Measurements from ENCODE around the gene ATOH7. TPM values are rescaled to one million over a fixed set of nuclear protein-coding genes. Genes with fewer than 3 reads are reported as not detected.

Gene ATOH7
- total RNA-seq, 2 donors from 2014 or later: not detected

- no peak for ATAC-seq
- DNase-seq: no peak
- intact Hi-C loops (cut with DNase I): no loop called here
These were observed 7.8 kb upstream of the ATOH7 start for GRCh38 chr10:68239596-68240150.

DNA sequence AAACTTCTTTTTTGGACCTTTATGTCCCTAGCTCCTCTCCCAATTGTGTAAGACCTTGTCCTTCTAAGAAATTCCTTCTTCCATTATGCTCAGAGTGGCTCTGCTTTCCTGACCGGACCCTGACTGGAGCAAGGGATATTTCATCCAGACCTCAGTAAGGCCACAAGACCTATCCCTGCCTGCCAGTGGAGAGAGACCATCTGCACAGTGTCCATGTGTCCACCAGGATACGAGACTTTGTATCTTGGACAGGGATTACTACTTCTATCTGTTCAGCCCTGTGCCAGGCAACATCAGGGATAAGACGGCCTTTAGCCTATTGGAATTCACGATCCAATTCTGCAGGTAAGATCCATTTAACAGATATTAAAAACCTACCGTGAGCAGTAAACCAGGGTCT, 7.2 kb upstream of the ATOH7 start:
- ATAC-seq (no peak), DNase-seq (no peak)
- intact Hi-C loops (cut with DNase I): no loop called here

DNA sequence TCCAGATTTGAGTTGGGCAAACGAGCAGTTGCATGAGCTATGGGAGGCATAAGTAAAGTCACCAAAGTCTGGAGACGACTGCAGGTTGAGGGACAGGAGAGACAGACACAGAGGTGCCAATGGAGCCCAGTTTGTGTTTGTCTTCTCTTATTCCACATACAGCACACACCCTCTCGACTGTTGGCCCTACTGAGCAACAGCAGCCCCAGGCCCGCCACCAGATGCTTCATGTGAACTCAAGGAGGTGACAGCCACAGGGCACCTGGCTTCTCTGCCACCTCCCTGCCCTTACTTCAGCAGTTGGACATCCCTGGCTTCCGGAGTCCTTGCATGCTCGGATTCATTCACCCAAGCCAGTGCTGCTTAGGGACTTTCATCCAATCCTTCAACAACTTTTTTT, 6.5 kb upstream of the ATOH7 start:
- intact Hi-C loops (cut with DNase I): no loop called here
- ATAC-seq: no peak
- DNase-seq: no peak

DNA sequence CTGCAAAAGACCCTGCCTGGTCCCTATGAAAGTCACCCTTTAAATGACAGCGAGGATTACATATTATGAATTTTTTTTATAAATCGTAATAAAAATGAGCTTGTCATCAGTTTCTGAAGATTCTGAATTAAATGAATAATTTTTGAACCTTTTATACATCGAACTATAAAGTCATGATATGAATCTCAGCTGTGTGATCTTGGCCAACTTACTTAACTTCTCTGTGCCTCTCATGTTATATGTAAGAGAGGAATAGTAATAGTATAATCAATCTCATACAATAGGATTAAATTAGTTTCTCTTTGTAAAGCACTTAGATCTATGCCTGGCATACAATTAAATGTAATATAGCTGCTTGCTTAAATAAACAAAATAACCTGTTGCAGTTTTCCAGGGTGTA, 5.3 kb upstream of the ATOH7 start:
- intact Hi-C loops (cut with DNase I): no loop called here
- ATAC-seq (no peak), DNase-seq (no peak)

GRCh38 chr10:68235581-68235980, 3.7 kb upstream of the ATOH7 start:
- intact Hi-C loops (cut with DNase I): no loop called here
- DNase-seq: no peak
- no peak for ATAC-seq

- intact Hi-C loops (cut with DNase I): no loop called here
- DNase-seq (no peak), ATAC-seq (no peak)
These were observed 3.2 kb upstream of the ATOH7 start for GRCh38 chr10:68235111-68235510.

DNA sequence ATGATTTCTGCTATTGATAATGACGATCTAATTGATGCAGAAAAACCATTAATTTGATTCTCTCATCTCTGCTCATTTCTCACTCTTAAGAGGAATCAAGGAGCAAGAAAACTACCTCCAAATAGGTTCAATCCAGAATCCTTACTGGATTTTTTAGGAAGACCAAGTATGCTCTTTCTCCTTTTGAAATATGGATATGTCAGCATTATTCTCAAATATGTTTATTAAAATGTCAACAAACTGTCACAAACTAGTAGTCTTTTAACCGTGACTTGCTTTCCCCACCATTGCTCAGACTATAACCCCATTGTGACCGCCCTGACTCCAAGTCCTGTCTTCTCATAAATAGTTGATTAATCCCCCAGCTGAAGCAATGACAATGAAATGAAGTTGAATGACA, 1.1 kb upstream of the ATOH7 start:
- intact Hi-C loops (cut with DNase I): loop anchor here in 1 of 2 donors (5.0 kb wide), 1 partner anchor 69 kb away; no protein-coding TSS in a partner anchor
- no peak for DNase-seq
- ATAC-seq: no peak

- intact Hi-C loops (cut with DNase I): loop anchor here in 1 of 2 donors (5.0 kb wide), 1 partner anchor 71 kb away; no protein-coding TSS in a partner anchor
- peak; percentile 60 for DNase-seq
- peak; percentile 98 to 99 for ATAC-seq
These were observed 652 bp downstream of the ATOH7 start for GRCh38 chr10:68231106-68231816.

GRCh38 chr10:68230268-68230667, 1.6 kb downstream of the ATOH7 start:
- ATAC-seq (no peak), DNase-seq (no peak)
- intact Hi-C loops (cut with DNase I): loop anchor here in 1 of 2 donors (5.0 kb wide), 1 partner anchor 72 kb away; no protein-coding TSS in a partner anchor

GRCh38 chr10:68224810-68225209, 7.1 kb downstream of the ATOH7 start:
- DNase-seq: no peak
- ATAC-seq: no peak
- intact Hi-C loops (cut with DNase I): no loop called here

DNA sequence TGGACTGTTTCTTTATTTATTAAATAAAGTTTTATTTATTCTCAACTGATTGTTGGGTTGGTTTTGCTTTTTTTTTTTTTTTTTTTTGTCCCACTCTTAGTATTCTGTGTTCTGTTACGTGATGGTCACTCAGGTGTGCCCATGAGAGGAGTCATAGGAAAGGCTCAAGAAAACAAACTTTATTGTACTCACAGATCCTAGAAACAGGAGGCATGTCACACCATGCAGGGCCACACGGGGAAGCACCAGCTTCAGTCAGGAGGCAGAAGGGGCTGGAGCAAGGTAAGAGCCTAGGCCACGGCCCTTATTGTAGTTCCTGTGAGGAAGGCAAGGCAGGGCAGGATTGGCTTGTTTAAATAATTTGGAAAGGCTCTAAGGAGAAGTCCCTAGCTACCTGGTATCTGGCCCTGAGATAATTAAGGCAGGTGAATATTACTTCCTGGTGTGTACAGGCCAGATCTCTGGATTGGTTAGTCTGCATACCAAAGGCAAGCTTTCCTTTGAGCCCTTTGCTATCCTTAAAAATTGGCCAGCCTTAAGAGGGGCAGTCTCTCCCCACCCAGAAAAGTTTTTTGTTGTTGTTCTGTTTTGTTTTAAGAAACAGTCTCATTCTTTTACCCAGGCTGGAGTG, 8.3 kb downstream of the ATOH7 start:
- no peak for ATAC-seq

DNA sequence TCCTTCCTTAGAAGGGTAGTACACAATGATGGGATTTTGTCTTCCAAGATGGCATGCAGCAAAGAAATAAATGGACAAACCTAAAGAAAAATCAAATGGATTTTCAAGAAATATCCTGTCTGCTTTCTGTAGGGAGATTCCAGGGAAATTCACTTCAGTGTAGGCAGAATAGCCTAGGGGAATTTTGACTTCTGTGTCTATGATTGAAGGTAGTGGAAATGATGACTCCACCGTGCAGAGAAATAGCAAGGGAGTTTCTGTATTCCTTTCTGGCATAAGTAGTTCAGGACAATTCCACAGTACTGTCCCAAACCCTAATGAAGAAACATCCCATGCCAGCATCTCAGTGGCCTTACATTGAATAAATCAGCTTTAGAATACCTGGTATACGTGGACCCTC, 9.5 kb downstream of the ATOH7 start:
- ATAC-seq: no peak
- DNase-seq: no peak

More for the DNA sequence above, 8.3 kb downstream of the ATOH7 start:
- DNase-seq: no peak
- intact Hi-C loops (cut with DNase I): no loop called here

GRCh38 chr10:68221196-68221595, 10.7 kb downstream of the ATOH7 start:
- DNase-seq (no peak), ATAC-seq (no peak)
- intact Hi-C loops (cut with DNase I): no loop called here

More for the DNA sequence above, 9.5 kb downstream of the ATOH7 start:
- intact Hi-C loops (cut with DNase I): no loop called here

GRCh38 chr10:68218786-68219185, 13.1 kb downstream of the ATOH7 start:
- ATAC-seq (no peak), DNase-seq (no peak)
- intact Hi-C loops (cut with DNase I): loop anchor here in 1 of 2 donors (10.0 kb wide), 1 partner anchor 86 kb away; no protein-coding TSS in a partner anchor

GRCh38 chr10:68212721-68213352, 19.1 kb downstream of the ATOH7 start:
- no peak for ATAC-seq
- DNase-seq: no peak
- intact Hi-C loops (cut with DNase I): loop anchor here (5.0 to 10.0 kb wide), 2 partner anchors 89 to 92 kb away; no protein-coding TSS in a partner anchor

- intact Hi-C loops (cut with DNase I): loop anchor here (5.0 to 10.0 kb wide), 2 partner anchors 91 to 93 kb away; no protein-coding TSS in a partner anchor
- ATAC-seq (peak in 1 of 2 donors; percentile 30), DNase-seq (no peak)
These were observed 20.2 kb downstream of the ATOH7 start for GRCh38 chr10:68211669-68212068.

DNA sequence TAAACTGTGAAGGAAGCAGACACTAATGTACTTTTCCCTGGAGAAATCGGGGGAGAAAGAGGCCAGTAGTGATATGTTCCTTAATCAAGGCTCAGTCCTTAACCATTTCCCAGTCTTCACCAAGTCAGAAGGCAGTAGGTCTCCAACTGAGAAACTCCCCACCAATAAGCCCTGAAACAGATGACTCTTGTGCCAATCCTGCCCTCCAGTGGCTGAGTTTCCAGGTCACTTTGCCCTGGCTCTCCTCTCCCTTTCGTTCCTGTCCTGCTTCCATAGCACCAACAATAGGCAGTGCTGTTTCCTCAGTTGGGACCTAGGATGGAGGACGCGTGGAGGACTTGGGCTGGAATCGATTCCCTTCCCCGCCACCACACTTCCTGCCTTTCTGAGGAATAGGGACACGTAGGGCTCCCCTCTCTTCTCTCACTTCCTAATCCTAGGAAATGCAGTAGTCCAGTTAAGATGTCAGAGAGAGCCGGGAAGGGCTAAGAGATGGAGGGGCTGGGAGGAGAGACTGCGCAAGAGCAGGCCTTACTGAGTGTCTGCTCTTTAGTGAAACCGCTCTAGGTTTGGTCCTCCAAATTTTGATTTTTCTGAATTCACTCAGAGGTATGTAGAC, 23.4 kb downstream of the ATOH7 start:
- no peak for DNase-seq
- intact Hi-C loops (cut with DNase I): no loop called here
- peak in 1 of 2 donors; percentile 41 for ATAC-seq

GRCh38 chr10:68202960-68203353, 29.0 kb downstream of the ATOH7 start:
- intact Hi-C loops (cut with DNase I): no loop called here
- DNase-seq (no peak), ATAC-seq (peak in 1 of 2 donors; percentile 28)

GRCh38 chr10:68196701-68197100, 35.2 kb downstream of the ATOH7 start:
- intact Hi-C loops (cut with DNase I): no loop called here
- ATAC-seq: no peak
- no peak for DNase-seq

All from left cardiac atrium (tissue), 4 donors.